K562 (cell line): ENCODE measurements around the gene XRCC5. TPM values are rescaled to one million over a fixed set of nuclear protein-coding genes. Genes with fewer than 3 reads are reported as not detected.

Source experiments
- ATAC-seq: fragments of 200-7000 bp; cut with Tn5 transposase; 3 replicates; pipeline ENCODE4 v1.9.1; 2020; ENCODE audit warnings: moderate library complexity
- BruUV-seq: library from RNA; stranded (reverse); fragments of 400-500 nt; replicated peaks from 2 replicates; lab custom pipeline; 2021; lab: Mats Ljungman, UMichigan
- CTCF ChIA-PET: fragments of 300-600 bp; formaldehyde crosslinking; extraction: SDS; loops from one replicate; lab custom pipeline; 2021; ENCODE audit warnings: low intra/inter-chr PET ratio; lab: Yijun Ruan, JAX
- POLR2A ChIA-PET: fragments of 300-600, 350-650 bp; sonication (Branson Sonifier 250); formaldehyde crosslinking; extraction: SDS; loops from one replicate; lab custom pipeline; 2021; ENCODE audit warnings: antibody characterized with exemption, inconsistent platforms; lab: Yijun Ruan, JAX
- DNase-seq, 4 experiments: peaks; one replicate each; pipeline versions ENCODE4 v3.0.0 to v3.0.0-alpha.2; 2011 to 2018; ENCODE audit warnings: low spot score in 3 of 4, mixed read lengths in 3 of 4; ENCODE audit errors: extremely low read depth in 1 of 4
- FAIRE-seq: peaks from 2 replicates; lab custom pipeline; 2011; peaks lifted over from hg19 to GRCh38; lab: Jason Lieb, UNC
- H2AFZ ChIP-seq: 2 replicates; pipeline ENCODE4 v1.6.0; 2011; ENCODE audit warnings: low read depth, low read length, control low read depth, inconsistent platforms
- H3K27ac ChIP-seq: fragments of 200-600 bp; 3 replicates; pipeline ENCODE4 v1.8.0; 2011; ENCODE audit warnings: low read depth, mild to moderate bottlenecking, control low read depth, inconsistent platforms, low read length, moderate library complexity, mixed read lengths; ENCODE audit errors: extremely low read depth
- H3K27me3 ChIP-seq, 2 experiments: fragments of 300-600 bp in 1 of 2; 2 replicates in 1 of 2; 3 replicates in 1 of 2; pipeline versions ENCODE4 v1.6.0 to v1.8.0; 2011; ENCODE audit warnings: inconsistent platforms in 2 of 2, low read length in 2 of 2, mild to moderate bottlenecking in 1 of 2, mixed read lengths in 1 of 2, moderate library complexity in 1 of 2; ENCODE audit not compliant: control insufficient read depth in 2 of 2, insufficient read depth in 2 of 2
- H3K36me3 ChIP-seq: fragments of 300-600 bp; 3 replicates; pipeline ENCODE4 v1.8.0; 2011; ENCODE audit warnings: mild to moderate bottlenecking, low read length, inconsistent platforms; ENCODE audit not compliant: control insufficient read depth, insufficient read depth
- H3K4me1 ChIP-seq, 2 experiments: fragments of 200-600 bp in 1 of 2; replicated peaks in 1 of 2; 2 replicates in 1 of 2; 3 replicates in 1 of 2; pipeline versions ENCODE4 v1.5.1 to v1.8.0; 2011; ENCODE audit warnings: inconsistent platforms in 2 of 2, low read length in 2 of 2, mild to moderate bottlenecking in 1 of 2, mixed read lengths in 1 of 2, moderate library complexity in 1 of 2; ENCODE audit not compliant: control insufficient read depth in 2 of 2, insufficient read depth in 2 of 2
- H3K4me2 ChIP-seq: 2 replicates; pipeline ENCODE4 v1.6.1; 2011; ENCODE audit warnings: low read length, control low read depth, inconsistent platforms, mixed read lengths; ENCODE audit not compliant: insufficient read depth
- H3K4me3 ChIP-seq: fragments of 200-600 bp; sonication (generic), shearing (Covaris generic); 2 replicates; pipeline ENCODE4 v1.5.1; 2016; ENCODE audit warnings: control low read depth, inconsistent platforms
- H3K79me2 ChIP-seq: fragments of 200-600 bp; 3 replicates; pipeline ENCODE4 v1.8.0; 2011; ENCODE audit warnings: low read length, inconsistent platforms; ENCODE audit not compliant: control insufficient read depth, insufficient read depth
- H3K9ac ChIP-seq, 2 experiments: 2 replicates each; pipeline versions ENCODE4 v1.6.0 to v1.6.1; 2011; ENCODE audit warnings: low read depth in 2 of 2, low read length in 2 of 2, control low read depth in 1 of 2, inconsistent platforms in 1 of 2, mild to moderate bottlenecking in 1 of 2, mixed read lengths in 1 of 2; ENCODE audit not compliant: insufficient read depth in 1 of 2
- H3K9me1 ChIP-seq: one replicate; pipeline ENCODE4 v1.6.0; 2011; ENCODE audit warnings: inconsistent platforms, mild to moderate bottlenecking, low read length, moderate library complexity; ENCODE audit not compliant: control insufficient read depth, insufficient read depth
- H3K9me3 ChIP-seq: replicated peaks from 2 replicates; pipeline ENCODE4 v1.5.1; 2011; ENCODE audit warnings: low read depth, low read length, inconsistent platforms; ENCODE audit not compliant: control insufficient read depth, insufficient read depth
- H4K20me1 ChIP-seq: replicated peaks from 2 replicates; pipeline ENCODE4 v1.6.1; 2011; ENCODE audit warnings: low read length, inconsistent platforms, mixed read lengths; ENCODE audit not compliant: control insufficient read depth, insufficient read depth
- BDP1 ChIP-seq: IDR thresholded peaks from 3 replicates; pipeline ENCODE4 v1.6.1; 2011; ENCODE audit not compliant: insufficient read length, insufficient read depth
- CBX3 ChIP-seq, 2 experiments: IDR thresholded peaks; 1 replicate in 1 of 2; 2 replicates in 1 of 2; pipeline ENCODE4 v1.6.1; 2012; ENCODE audit warnings: inconsistent platforms in 2 of 2, low read length in 2 of 2, borderline replicate concordance in 1 of 2, control low read depth in 1 of 2
- EHMT2 ChIP-seq: fragments of 450-650 bp; IDR thresholded peaks from 2 replicates; pipeline ENCODE4 v1.6.1; 2018; ENCODE audit warnings: antibody characterized with exemption
- GATA2 ChIP-seq: sonication (generic); formaldehyde crosslinking; IDR thresholded peaks from 2 replicates; pipeline ENCODE4 v1.4.0; 2020; ENCODE audit warnings: mild to moderate bottlenecking, missing genetic modification reagents
- MYC ChIP-seq, 2 experiments: fragments of 250-450 bp in 1 of 2; sonication (Bioruptor Pico) in 1 of 2; IDR thresholded peaks; 2 replicates each; pipeline versions ENCODE4 v1.5.1 to v1.6.1; 2012 to 2021; ENCODE audit warnings: low read depth in 2 of 2, borderline replicate concordance in 1 of 2, improper control_type of control experiment in 1 of 2, low read length in 1 of 2, mild to moderate bottlenecking in 1 of 2, moderate library complexity in 1 of 2
- NFATC3 ChIP-seq: fragments of 450-650 bp; IDR thresholded peaks from 2 replicates; pipeline ENCODE4 v1.6.1; 2017; ENCODE audit warnings: mild to moderate bottlenecking
- TBL1XR1 ChIP-seq, 2 experiments: IDR thresholded peaks; 2 replicates each; pipeline ENCODE4 v1.6.1; 2012; ENCODE audit warnings: improper control_type of control experiment in 2 of 2, low read length in 2 of 2, mild to moderate bottlenecking in 1 of 2
- TRIM28 ChIP-seq: fragments of 450-650 bp; IDR thresholded peaks from 2 replicates; pipeline ENCODE4 v1.6.1; 2017
- ZFP1 ChIP-seq: fragments of 450-650 bp; formaldehyde crosslinking; IDR thresholded peaks from 2 replicates; pipeline ENCODE4 v1.4.0; 2020; ENCODE audit warnings: mild to moderate bottlenecking, mixed read lengths
- ZFP30 ChIP-seq: fragments of 250-450 bp; sonication (Bioruptor Pico); IDR thresholded peaks from 2 replicates; pipeline ENCODE4 v1.8.0; 2022; ENCODE audit warnings: moderate library complexity, mild to moderate bottlenecking, inconsistent platforms, borderline replicate concordance
- ZNF253 ChIP-seq: fragments of 250-450 bp; sonication (Bioruptor Pico); conservative IDR thresholded peaks from 2 replicates; pipeline ENCODE4 v1.6.1; 2021; ENCODE audit warnings: mild to moderate bottlenecking
- ZNF77 ChIP-seq: fragments of 250-450 bp; sonication (Bioruptor Pico); IDR thresholded peaks from 2 replicates; pipeline ENCODE4 v1.5.0; 2020
- WGBS: fragments of 100-300 bp; shearing (Covaris generic); methylation state at CpG from one replicate; pipeline ENCODE4 v1.1.6; 2016; ENCODE audit warnings: low coverage, mixed read lengths; ENCODE audit not compliant: insufficient coverage; ENCODE audit errors: missing lambda C conversion rate; 5-methylcytosine and 5-hydroxymethylcytosine counted together
- in situ Hi-C: fragments of 300-500 bp; cut with MboI; formaldehyde crosslinking; loops from 4 replicates; pipeline ENCODE4 v1.15.0; 2018; ENCODE audit warnings: inconsistent platforms, mixed read lengths
- intact Hi-C: fragments of 100-400 bp; cut with micrococcal nuclease; formaldehyde crosslinking; loops from 2 replicates; pipeline ENCODE4 v1.14.2; 2022
- polyA plus RNA-seq, 8 experiments: library from polyadenylated mRNA; depleted of rRNA in 4 of 8; stranded (reverse) in 5 of 8; unstranded in 3 of 8; fragments of >200 nt; fragmentation: Nextera tagmentation in 2 of 8; fragmentation: Illumina TruSeq in 1 of 8; extraction: Ambion mirVana in 2 of 8; extraction: Trizol in 1 of 8; gene quantifications; 2 replicates each; pipeline versions ENCODE4 v1.2.1 to v1.2.3, GENCODE V29; 2011 to 2014; ENCODE audit warnings: inconsistent platforms in 1 of 8, missing spikeins in 1 of 8
- total RNA-seq, 7 experiments: library from RNA; depleted of rRNA in 6 of 7; stranded (reverse); fragments of >200 nt in 6 of 7; fragmentation: Illumina TruSeq in 2 of 7; extraction: Trizol in 2 of 7; gene quantifications; 2 replicates each; pipeline versions ENCODE4 v1.2.1 to v1.2.3, GENCODE V29; 2011 to 2021; ENCODE audit warnings: low replicate concordance in 1 of 7
- TF ChIP-seq, protein P1 (sequence below): fragments of 250-450 bp; sonication (Bioruptor Pico); IDR thresholded peaks from 2 replicates; pipeline ENCODE4 v1.8.0; 2021; ENCODE audit warnings: mild to moderate bottlenecking, moderate library complexity
- TF ChIP-seq, protein P2 (sequence below): fragments of 450-650 bp; IDR thresholded peaks from 2 replicates; pipeline ENCODE4 v1.6.1; 2018; ENCODE audit warnings: mild to moderate bottlenecking, low read depth; ENCODE audit not compliant: partially characterized antibody

Gene XRCC5
- total and polyA plus RNA-seq, 9 of the 15 experiments (the other 6 are each of a cell fraction or from before 2014, with no cell fraction given): 168 to 551 (median 297) TPM

DNA sequence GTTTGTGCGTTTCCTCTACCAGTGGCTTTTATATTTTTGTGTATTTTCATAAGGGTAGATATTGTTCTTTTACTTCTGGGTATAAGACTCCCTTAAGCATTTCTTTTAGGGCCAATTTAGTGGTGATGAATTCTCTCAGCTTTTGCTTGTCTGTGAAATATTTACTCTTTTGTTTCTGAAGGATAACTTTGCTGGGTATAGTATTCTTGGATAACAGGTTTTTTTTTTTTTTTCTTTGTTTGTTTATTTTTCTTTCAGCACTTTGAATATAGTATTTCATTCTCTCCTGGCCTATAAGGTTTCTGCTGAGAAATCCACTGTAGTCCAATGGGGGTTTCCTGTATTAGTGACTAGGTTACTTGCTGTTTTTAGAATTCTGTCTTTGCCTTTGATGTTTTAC is 122.7 kb downstream of the XRCC5 start:
- no peak overlapping the region for H3K27ac ChIP-seq
- no peaks in the 10 kb centered on the region for H3K36me3 ChIP-seq
- no peaks in the 10 kb centered on the region for H3K4me1 ChIP-seq
- H3K79me2 ChIP-seq: no peaks in the 10 kb centered on the region
- H2AFZ ChIP-seq: no peak overlapping the region
- H4K20me1 ChIP-seq: no peaks in the 10 kb centered on the region
- ChIA-PET POLR2A (no interaction called here), CTCF (no interaction called here)
- no peaks in the 10 kb centered on the region; the same call in 1 of the 2 replicates for H3K9me3 ChIP-seq
- WGBS: 0% methylated on average over 1 of the region's 1 CpG
- intact Hi-C loops: no loop called here
- H3K4me2 ChIP-seq: no peak overlapping the region
- H3K9ac ChIP-seq: no peak overlapping the region
- DNase-seq (no peak), ATAC-seq (no peak), FAIRE-seq (no peak)
- in situ Hi-C loops: no loop called here
- H3K4me3 ChIP-seq: no peak overlapping the region
- no peaks in the 10 kb centered on the region for H3K9me1 ChIP-seq
- TF ChIP-seq, protein P1, sequence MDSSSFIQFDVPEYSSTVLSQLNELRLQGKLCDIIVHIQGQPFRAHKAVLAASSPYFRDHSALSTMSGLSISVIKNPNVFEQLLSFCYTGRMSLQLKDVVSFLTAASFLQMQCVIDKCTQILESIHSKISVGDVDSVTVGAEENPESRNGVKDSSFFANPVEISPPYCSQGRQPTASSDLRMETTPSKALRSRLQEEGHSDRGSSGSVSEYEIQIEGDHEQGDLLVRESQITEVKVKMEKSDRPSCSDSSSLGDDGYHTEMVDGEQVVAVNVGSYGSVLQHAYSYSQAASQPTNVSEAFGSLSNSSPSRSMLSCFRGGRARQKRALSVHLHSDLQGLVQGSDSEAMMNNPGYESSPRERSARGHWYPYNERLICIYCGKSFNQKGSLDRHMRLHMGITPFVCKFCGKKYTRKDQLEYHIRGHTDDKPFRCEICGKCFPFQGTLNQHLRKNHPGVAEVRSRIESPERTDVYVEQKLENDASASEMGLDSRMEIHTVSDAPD (CRISPR knock-in tag): no peak
- peak; percentile 72; the same call in 1 of the 2 replicates for TF ChIP-seq ZFP1
- no peaks in the 10 kb centered on the region for H3K27me3 ChIP-seq
- no TSS peak for BruUV-seq

DNA sequence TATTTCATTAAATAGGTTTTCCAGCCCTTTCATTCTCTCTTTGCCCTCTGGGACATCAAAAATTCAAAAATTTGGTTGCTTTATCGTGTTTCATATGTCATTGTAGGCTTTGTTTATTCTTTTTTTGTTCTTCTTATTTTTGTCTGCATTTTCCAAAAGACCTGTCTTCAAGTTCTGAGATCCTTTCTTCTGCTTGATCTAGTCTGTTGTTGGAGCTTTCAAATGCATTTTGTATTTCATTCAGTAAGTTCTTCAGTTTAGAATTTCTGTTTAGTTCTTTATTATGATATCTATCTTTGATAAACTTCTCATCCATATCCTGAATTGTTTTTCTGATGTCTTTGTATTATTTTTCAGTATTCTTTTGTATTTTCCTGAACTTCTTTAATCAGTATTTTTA is 123.6 kb downstream of the XRCC5 start:
- 0% methylated on average over 1 of the region's 1 CpG for WGBS
- in situ Hi-C loops (no loop called here), intact Hi-C loops (no loop called here)
- no peaks in the 10 kb centered on the region for H4K20me1 ChIP-seq
- H3K4me2 ChIP-seq: no peak overlapping the region
- no peaks in the 10 kb centered on the region for H3K4me1 ChIP-seq
- no peak overlapping the region for H3K4me3 ChIP-seq
- POLR2A ChIA-PET: no interaction called here
- no peaks in the 10 kb centered on the region for H3K36me3 ChIP-seq
- no peak for FAIRE-seq
- no TSS peak for BruUV-seq
- DNase-seq: no peak
- H3K27me3 ChIP-seq: no peaks in the 10 kb centered on the region
- no peak overlapping the region for H2AFZ ChIP-seq
- no peaks in the 10 kb centered on the region for H3K9me1 ChIP-seq
- no peak overlapping the region for H3K9ac ChIP-seq
- no peaks in the 10 kb centered on the region for H3K79me2 ChIP-seq
- no peak overlapping the region for H3K27ac ChIP-seq
- H3K9me3 ChIP-seq: no peaks in the 10 kb centered on the region; the same call in 1 of the 2 replicates
- CTCF ChIA-PET: no interaction called here
- no peak for ATAC-seq
- no peak for TF ChIP-seq TBL1XR1 (IDR thresholded peaks at IDR 0.05; ENCODE audit: low read length in 2 of 2)
- no peak for TF ChIP-seq BDP1
- no peak for TF ChIP-seq MYC (IDR thresholded peaks at IDR 0.05; ENCODE audit: low read depth, low read length)
- TF ChIP-seq MYC (CRISPR knock-in tag; IDR thresholded peaks at IDR 0.05; ENCODE audit: borderline replicate concordance, low read depth): no peak
- peak; percentile 85; the same call in 1 of the 2 replicates for TF ChIP-seq ZFP30 (CRISPR knock-in tag)
- TF ChIP-seq ZNF77 (CRISPR knock-in tag): no peak
- TF ChIP-seq NFATC3: no peak
- TF ChIP-seq ZNF253: no peak
- TF ChIP-seq EHMT2: no peak
- TF ChIP-seq GATA2 (CRISPR knock-in tag): no peak
- TF ChIP-seq TRIM28: peak; percentile 84
- TF ChIP-seq CBX3 (IDR thresholded peaks at IDR 0.05; ENCODE audit: borderline replicate concordance in 1 of 2, low read length in 2 of 2): peak in 1 of 2 experiments; percentile 50; a peak in 1 of 3 replicates
- TF ChIP-seq, protein P2, sequence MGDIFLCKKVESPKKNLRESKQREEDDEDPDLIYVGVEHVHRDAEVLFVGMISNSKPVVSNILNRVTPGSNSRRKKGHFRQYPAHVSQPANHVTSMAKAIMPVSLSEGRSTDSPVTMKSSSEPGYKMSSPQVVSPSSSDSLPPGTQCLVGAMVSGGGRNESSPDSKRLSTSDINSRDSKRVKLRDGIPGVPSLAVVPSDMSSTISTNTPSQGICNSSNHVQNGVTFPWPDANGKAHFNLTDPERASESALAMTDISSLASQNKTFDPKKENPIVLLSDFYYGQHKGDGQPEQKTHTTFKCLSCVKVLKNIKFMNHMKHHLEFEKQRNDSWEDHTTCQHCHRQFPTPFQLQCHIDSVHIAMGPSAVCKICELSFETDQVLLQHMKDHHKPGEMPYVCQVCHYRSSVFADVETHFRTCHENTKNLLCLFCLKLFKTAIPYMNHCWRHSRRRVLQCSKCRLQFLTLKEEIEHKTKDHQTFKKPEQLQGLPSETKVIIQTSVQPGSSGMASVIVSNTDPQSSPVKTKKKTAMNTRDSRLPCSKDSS: peak; percentile 32
